ELF-1 (cell line): ENCODE data around the gene RARRES2.
A peak's percentile ranks its signal among the peaks of the same experiment; 100 is the strongest.
"Not testable (repeated sequence)": the region's sequence is repeated elsewhere in the genome, so short reads cannot be mapped to it uniquely, and the experiment has no call there.

Experiments
- DNase-seq: peaks from one replicate; pipeline ENCODE4 v3.0.0-alpha.2; 2016; ENCODE audit warnings: low read depth, low spot score

RARRES2 gene

GRCh38 chr7:150341263-150342120 lies at the start of gene RARRES2:
TSS of gene RARRES2 (minus strand) at chr7:150341629. CDS start at chr7:150340609, 1,020 bp downstream.
- DNase-seq, result no peak

GRCh38 chr7:150390205-150390604 lies 48.8 kb upstream of the RARRES2 start:
- DNase-seq, result no peak

- DNase-seq, result no peak
These were observed 48.0 kb upstream of the RARRES2 start for GRCh38 chr7:150389532-150389816.

GRCh38 chr7:150388709-150389531 lies 47.5 kb upstream of the RARRES2 start:
- DNase-seq, result peak; percentile 60

- no peak for DNase-seq
These were observed 46.9 kb upstream of the RARRES2 start for GRCh38 chr7:150388306-150388705.

GRCh38 chr7:150385884-150386283 lies 44.5 kb upstream of the RARRES2 start:
- DNase-seq, result not testable (repeated sequence)

GRCh38 chr7:150385302-150385723 lies 43.9 kb upstream of the RARRES2 start:
- no peak for DNase-seq

- DNase-seq, result no peak
These were observed 43.2 kb upstream of the RARRES2 start for GRCh38 chr7:150384406-150385301.

- peak; percentile 97 for DNase-seq
These were observed 42.4 kb upstream of the RARRES2 start for GRCh38 chr7:150383710-150384397.

- no peak for DNase-seq
These were observed 41.4 kb upstream of the RARRES2 start for GRCh38 chr7:150382844-150383225.

GRCh38 chr7:150382123-150382843 lies 40.9 kb upstream of the RARRES2 start:
- DNase-seq, result no peak

GRCh38 chr7:150381785-150382122 lies 40.3 kb upstream of the RARRES2 start:
- DNase-seq, result no peak

GRCh38 chr7:150381096-150381495 lies 39.7 kb upstream of the RARRES2 start:
- DNase-seq, result no peak

GRCh38 chr7:150380463-150380862 lies 39.0 kb upstream of the RARRES2 start:
- no peak for DNase-seq

GRCh38 chr7:150379441-150380379 lies 38.3 kb upstream of the RARRES2 start:
- DNase-seq, result peak; percentile 37

- peak; percentile 98 for DNase-seq
These were observed 37.5 kb upstream of the RARRES2 start, which contains the start of gene ZNF775 for GRCh38 chr7:150378853-150379440. TSS of gene ZNF775 (plus strand) at chr7:150379330. CDS start at chr7:150388471, 9,141 bp downstream.

GRCh38 chr7:150378115-150378852 lies 36.9 kb upstream of the RARRES2 start:
- DNase-seq, result peak; percentile 97

GRCh38 chr7:150377635-150378034 lies 36.2 kb upstream of the RARRES2 start:
- DNase-seq, result no peak
